Glutamatergic neuron (in vitro differentiated cells): ENCODE data around the gene TCTN3. TPM values are rescaled to one million over a fixed set of nuclear protein-coding genes. Genes with fewer than 3 reads are reported as not detected.
"Not testable (repeated sequence)": the region's sequence is repeated elsewhere in the genome, so short reads cannot be mapped to it uniquely, and the experiment has no call there.

ENCODE experiments used
- DNase-seq: peaks from one replicate; pipeline ENCODE4 v3.0.0; 2022
- H3K27ac Mint-ChIP-seq: one replicate; pipeline ENCODE4 v1.8.0; 2020; ENCODE audit warnings: mild to moderate bottlenecking, mixed read lengths, inconsistent platforms; ENCODE audit not compliant: unreplicated experiment
- H3K27me3 Mint-ChIP-seq: one replicate; pipeline ENCODE4 v1.8.0; 2020; ENCODE audit warnings: mild to moderate bottlenecking, moderate library complexity, mixed read lengths, inconsistent platforms; ENCODE audit not compliant: unreplicated experiment
- H3K36me3 Mint-ChIP-seq: one replicate; pipeline ENCODE4 v1.8.0; 2020; ENCODE audit warnings: mild to moderate bottlenecking, mixed read lengths, inconsistent platforms; ENCODE audit not compliant: unreplicated experiment
- H3K4me1 Mint-ChIP-seq: one replicate; pipeline ENCODE4 v1.8.0; 2020; ENCODE audit warnings: mild to moderate bottlenecking, low read depth, mixed read lengths, inconsistent platforms; ENCODE audit not compliant: unreplicated experiment
- H3K4me3 Mint-ChIP-seq: one replicate; pipeline ENCODE4 v1.8.0; 2020; ENCODE audit warnings: mild to moderate bottlenecking, mixed read lengths, inconsistent platforms; ENCODE audit not compliant: unreplicated experiment
- H3K9me3 Mint-ChIP-seq: one replicate; pipeline ENCODE4 v1.8.0; 2020; ENCODE audit warnings: mild to moderate bottlenecking, moderate library complexity, mixed read lengths, inconsistent platforms; ENCODE audit not compliant: unreplicated experiment
- total RNA-seq: library from RNA; stranded (reverse); fragmentation: NEBNext Ultra II Directional; extraction: Animal tissue kit (Norgen Biotek cat#: 25700); gene quantifications from one replicate; pipeline ENCODE4 v1.2.1, GENCODE V29; 2021; ENCODE audit not compliant: unreplicated experiment
- TF ChIP-seq, protein P1 (sequence below): fragments of 200-600 bp; sonication (generic); IDR thresholded peaks from one replicate; pipeline ENCODE4 v1.5.0; 2021; ENCODE audit not compliant: partially characterized antibody, unreplicated experiment

The TCTN3 gene
- total RNA-seq, 1 donor from 2014 or later = 14.7 TPM

DNA sequence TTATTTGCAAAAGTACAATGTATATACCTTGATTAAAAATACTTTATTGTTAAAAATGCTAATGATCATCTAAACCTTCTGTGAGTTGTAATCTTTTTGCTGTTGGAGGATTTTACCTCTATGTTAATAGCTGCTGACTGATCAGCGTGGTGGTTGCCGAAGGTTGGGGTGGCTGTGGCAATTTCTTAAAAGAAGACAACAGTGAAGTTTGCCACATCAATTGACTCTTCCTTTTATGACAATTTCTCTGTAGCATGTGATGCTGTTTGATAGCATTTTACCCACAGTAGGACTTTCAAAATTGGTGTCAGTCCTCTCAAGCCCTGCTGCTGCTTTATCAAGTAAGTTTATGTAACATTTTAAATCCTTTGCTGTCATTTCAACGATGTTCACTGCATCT, 45.3 kb upstream of the TCTN3 start:
- DNase-seq = no peak
- Mint-ChIP-seq H3K36me3 (peaks cover 9% of the 10 kb centered on the region), H3K27me3 (no peaks in the 10 kb centered on the region), H3K4me3 (no peak overlapping the region), H3K27ac (no peak overlapping the region), H3K9me3 (no peaks in the 10 kb centered on the region), H3K4me1 (no peaks in the 10 kb centered on the region)
- TF ChIP-seq, protein P1, sequence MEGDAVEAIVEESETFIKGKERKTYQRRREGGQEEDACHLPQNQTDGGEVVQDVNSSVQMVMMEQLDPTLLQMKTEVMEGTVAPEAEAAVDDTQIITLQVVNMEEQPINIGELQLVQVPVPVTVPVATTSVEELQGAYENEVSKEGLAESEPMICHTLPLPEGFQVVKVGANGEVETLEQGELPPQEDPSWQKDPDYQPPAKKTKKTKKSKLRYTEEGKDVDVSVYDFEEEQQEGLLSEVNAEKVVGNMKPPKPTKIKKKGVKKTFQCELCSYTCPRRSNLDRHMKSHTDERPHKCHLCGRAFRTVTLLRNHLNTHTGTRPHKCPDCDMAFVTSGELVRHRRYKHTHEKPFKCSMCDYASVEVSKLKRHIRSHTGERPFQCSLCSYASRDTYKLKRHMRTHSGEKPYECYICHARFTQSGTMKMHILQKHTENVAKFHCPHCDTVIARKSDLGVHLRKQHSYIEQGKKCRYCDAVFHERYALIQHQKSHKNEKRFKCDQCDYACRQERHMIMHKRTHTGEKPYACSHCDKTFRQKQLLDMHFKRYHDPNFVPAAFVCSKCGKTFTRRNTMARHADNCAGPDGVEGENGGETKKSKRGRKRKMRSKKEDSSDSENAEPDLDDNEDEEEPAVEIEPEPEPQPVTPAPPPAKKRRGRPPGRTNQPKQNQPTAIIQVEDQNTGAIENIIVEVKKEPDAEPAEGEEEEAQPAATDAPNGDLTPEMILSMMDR = no peak

GRCh38 chr10:95732907-95733306, 39.2 kb upstream of the TCTN3 start:
- H3K9me3 Mint-ChIP-seq, H3K27me3 Mint-ChIP-seq, H3K36me3 Mint-ChIP-seq, H3K4me3 Mint-ChIP-seq, H3K4me1 Mint-ChIP-seq, H3K27ac Mint-ChIP-seq, DNase-seq: not testable (repeated sequence)

GRCh38 chr10:95730233-95730632, 36.5 kb upstream of the TCTN3 start:
- TF ChIP-seq, protein P1 = no peak

DNA sequence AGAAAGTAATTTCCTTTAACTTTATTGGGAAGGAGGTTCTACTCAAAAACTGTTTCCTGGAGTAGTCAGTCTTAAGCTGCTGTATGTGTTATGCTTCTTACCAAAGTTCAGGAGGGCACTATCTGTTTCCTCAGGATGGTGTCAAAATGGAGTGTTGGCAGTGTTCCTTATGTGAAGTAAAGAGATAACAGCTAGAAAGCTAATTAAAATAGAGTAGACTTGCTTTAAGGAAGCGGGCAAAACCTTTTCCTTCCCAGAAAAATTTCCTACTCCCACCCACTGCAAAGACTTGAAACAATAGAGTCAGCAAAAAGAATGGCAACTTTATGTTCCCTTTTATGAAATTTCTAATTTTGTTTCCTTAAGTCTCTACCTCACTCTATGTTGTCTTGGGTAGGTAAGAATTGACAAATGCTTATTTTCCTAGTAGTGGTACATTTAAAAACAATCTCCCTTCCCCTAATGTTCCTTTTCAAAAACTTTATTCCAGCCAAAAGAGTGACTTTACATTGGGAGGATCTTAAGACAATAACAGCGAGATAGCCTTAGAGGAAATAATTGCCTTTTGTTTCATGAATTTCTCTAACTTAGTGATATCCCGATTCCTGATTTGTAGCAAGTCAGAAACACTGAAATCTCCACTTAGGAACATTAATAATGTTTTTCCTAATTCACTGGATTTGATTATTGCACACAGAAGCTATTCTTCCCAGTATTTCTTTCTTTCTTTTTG, 35.8 kb upstream of the TCTN3 start:
- no peaks in the 10 kb centered on the region for H3K4me1 Mint-ChIP-seq
- TF ChIP-seq, protein P1 = no peak
- no peak for DNase-seq
- peaks cover under 1% of the 10 kb centered on the region for H3K27me3 Mint-ChIP-seq
- no peaks in the 10 kb centered on the region for H3K9me3 Mint-ChIP-seq
- no peak overlapping the region for H3K4me3 Mint-ChIP-seq
- peaks cover 5% of the 10 kb centered on the region for H3K36me3 Mint-ChIP-seq
- H3K27ac Mint-ChIP-seq = no peak overlapping the region

More at GRCh38 chr10:95730233-95730632, 36.5 kb upstream of the TCTN3 start:
- no peak overlapping the region for H3K4me3 Mint-ChIP-seq
- H3K27ac Mint-ChIP-seq = no peak overlapping the region
- no peaks in the 10 kb centered on the region for H3K9me3 Mint-ChIP-seq
- peaks cover 5% of the 10 kb centered on the region for H3K36me3 Mint-ChIP-seq
- no peaks in the 10 kb centered on the region for H3K27me3 Mint-ChIP-seq
- H3K4me1 Mint-ChIP-seq = no peaks in the 10 kb centered on the region
- no peak for DNase-seq

GRCh38 chr10:95728526-95728925, 34.8 kb upstream of the TCTN3 start:
- TF ChIP-seq, protein P1 = no peak
- H3K9me3 Mint-ChIP-seq = no peaks in the 10 kb centered on the region
- peaks cover 2% of the 10 kb centered on the region for H3K27me3 Mint-ChIP-seq
- H3K36me3 Mint-ChIP-seq = no peaks in the 10 kb centered on the region
- no peak for DNase-seq
- no peak overlapping the region for H3K4me3 Mint-ChIP-seq
- no peak overlapping the region for H3K27ac Mint-ChIP-seq
- no peaks in the 10 kb centered on the region for H3K4me1 Mint-ChIP-seq

DNA sequence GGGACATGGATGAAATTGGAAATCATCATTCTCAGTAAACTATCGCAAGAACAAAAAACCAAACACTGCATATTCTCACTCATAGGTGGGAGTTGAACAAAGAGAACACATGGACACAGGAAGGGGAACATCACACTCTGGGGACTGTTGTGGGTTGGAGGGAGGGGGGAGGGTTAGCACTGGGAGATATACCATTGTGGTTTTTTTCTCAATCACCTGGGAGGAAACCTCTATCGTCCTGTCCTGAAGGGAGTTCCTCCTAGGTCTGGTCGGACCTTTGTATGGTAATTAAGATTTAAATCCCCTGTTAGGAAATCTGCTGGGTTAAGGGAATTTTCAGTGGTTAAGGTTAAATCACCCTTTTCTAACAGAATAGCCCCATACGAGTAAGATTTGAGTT, 28.8 kb upstream of the TCTN3 start:
- not testable (repeated sequence) for H3K4me3 Mint-ChIP-seq, H3K4me1 Mint-ChIP-seq, H3K36me3 Mint-ChIP-seq, DNase-seq, H3K9me3 Mint-ChIP-seq, H3K27me3 Mint-ChIP-seq, H3K27ac Mint-ChIP-seq

DNA sequence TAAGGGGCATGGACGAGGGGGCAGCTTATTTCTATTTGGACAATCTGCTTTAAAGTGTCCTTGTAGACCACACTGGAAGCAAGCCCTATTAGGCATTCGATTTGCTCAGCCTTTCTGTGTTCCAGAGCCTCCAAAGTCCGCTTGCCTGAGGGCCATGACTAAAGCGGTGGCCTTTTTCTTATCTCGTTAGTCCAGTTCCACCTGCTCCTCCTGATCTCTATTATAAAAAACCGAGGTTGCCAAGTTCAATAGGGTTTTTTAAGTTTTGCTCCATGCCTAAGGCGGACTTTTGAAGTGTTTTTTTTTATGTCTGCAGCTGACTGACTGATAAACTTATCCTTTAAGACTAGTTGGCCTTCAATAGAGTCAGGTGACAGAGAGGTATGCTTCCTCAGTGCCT, 27.0 kb upstream of the TCTN3 start:
- not testable (repeated sequence) for H3K9me3 Mint-ChIP-seq, H3K27me3 Mint-ChIP-seq, H3K4me1 Mint-ChIP-seq, H3K4me3 Mint-ChIP-seq, H3K27ac Mint-ChIP-seq, H3K36me3 Mint-ChIP-seq, DNase-seq
